HCT116 (cell line): ENCODE data around the gene PDE7B. TPM values are rescaled to one million over a fixed set of nuclear protein-coding genes. Genes with fewer than 3 reads are reported as not detected.

ENCODE experiments used
- ATAC-seq: fragments of 200-7000 bp; cut with Tn5 transposase; 2 replicates; pipeline ENCODE4 v1.9.1; 2020; ENCODE audit warnings: mild to moderate bottlenecking, moderate library complexity
- BruUV-seq: library from RNA; stranded (reverse); fragments of 400-500 nt; replicated peaks from 2 replicates; lab custom pipeline; 2021; lab: Mats Ljungman, UMichigan
- CTCF ChIA-PET: fragments of 300-600 bp; sonication (Branson Sonifier 250); formaldehyde crosslinking; loops from one replicate; lab custom pipeline; 2021; ENCODE audit warnings: antibody characterized with exemption; lab: Charles Lee
- POLR2A ChIA-PET: fragments of 300-600, 350-600 bp; sonication (Branson Sonifier 250); formaldehyde crosslinking; loops from one replicate; lab custom pipeline; 2021; ENCODE audit warnings: antibody characterized with exemption; lab: Charles Lee
- RAD21 ChIA-PET, 2 experiments: fragments of 300-600 bp; sonication (Branson Sonifier 250); formaldehyde crosslinking; loops; one replicate each; lab custom pipeline; 2023; ENCODE audit warnings: low total read pairs in 2 of 2; ENCODE audit not compliant: uncharacterized antibody in 2 of 2, unreplicated experiment in 2 of 2, low non-redundant PET in 1 of 2; lab: Charles Lee
- DNase-seq: peaks from one replicate; pipeline ENCODE4 v3.0.0-alpha.2; 2010; ENCODE audit warnings: low read depth, low spot score
- H2AFZ ChIP-seq: fragments of 200-600 bp; shearing (Covaris generic), sonication (generic); 2 replicates; pipeline ENCODE4 v1.6.1; 2017; ENCODE audit warnings: low read depth, mixed run types, mixed read lengths, antibody characterized with exemption, low read length; ENCODE audit not compliant: poor library complexity, severe bottlenecking
- H3K27ac ChIP-seq: 2 replicates; pipeline ENCODE4 v1.5.1; 2012; ENCODE audit warnings: low read depth, low read length
- H3K27me3 ChIP-seq: fragments of 200-600 bp; sonication (generic); 2 replicates; pipeline ENCODE4 v1.6.1; 2016; ENCODE audit warnings: mixed run types, low read length, mixed read lengths; ENCODE audit not compliant: insufficient read depth
- H3K36me3 ChIP-seq, 2 experiments: fragments of 200-500 bp in 1 of 2; fragments of 200-600 bp in 1 of 2; sonication (Bioruptor generic) in 1 of 2; sonication (generic) in 1 of 2; 2 replicates each; pipeline versions ENCODE4 v1.5.1 to v1.6.1; 2014 to 2016; ENCODE audit warnings: low read length in 2 of 2, inconsistent platforms in 1 of 2, mixed read lengths in 1 of 2, mixed run types in 1 of 2; ENCODE audit not compliant: insufficient read depth in 2 of 2, control insufficient read depth in 1 of 2
- H3K4me1 ChIP-seq, 2 experiments: fragments of 200-600 bp in 1 of 2; sonication (generic) in 1 of 2; 2 replicates each; pipeline versions ENCODE4 v1.5.1 to v1.6.1; 2012 to 2017; ENCODE audit warnings: low read length in 2 of 2, inconsistent platforms in 1 of 2, mild to moderate bottlenecking in 1 of 2, mixed read lengths in 1 of 2, mixed run types in 1 of 2, moderate library complexity in 1 of 2; ENCODE audit not compliant: insufficient read depth in 2 of 2, control insufficient read depth in 1 of 2
- H3K4me2 ChIP-seq: fragments of 200-600 bp; sonication (generic); 2 replicates; pipeline ENCODE4 v1.6.1; 2017; ENCODE audit warnings: mixed run types, low read length, mixed read lengths
- H3K4me3 ChIP-seq, 2 experiments: fragments of 200-600 bp in 1 of 2; sonication (generic) in 1 of 2; replicated peaks in 1 of 2; 2 replicates each; pipeline ENCODE4 v1.5.1; 2011 to 2016; ENCODE audit warnings: low read length in 2 of 2, control low read depth in 1 of 2, low read depth in 1 of 2, mild to moderate bottlenecking in 1 of 2, mixed read lengths in 1 of 2, mixed run types in 1 of 2
- H3K79me2 ChIP-seq: fragments of 200-600 bp; sonication (generic); 2 replicates; pipeline ENCODE4 v1.6.1; 2017; ENCODE audit warnings: mild to moderate bottlenecking, mixed run types, low read length, moderate library complexity, mixed read lengths; ENCODE audit not compliant: insufficient read depth
- H3K9ac ChIP-seq: fragments of 200-600 bp; sonication (generic); 2 replicates; pipeline ENCODE4 v1.6.1; 2016; ENCODE audit warnings: low read length, mixed read lengths
- H3K9me2 ChIP-seq: fragments of 200-600 bp; sonication (generic), shearing (Covaris generic); 2 replicates; pipeline ENCODE4 v1.6.1; 2017; ENCODE audit warnings: mixed run types, mild to moderate bottlenecking, moderate library complexity; ENCODE audit not compliant: insufficient read depth
- H3K9me3 ChIP-seq, 2 experiments: fragments of 200-500 bp in 1 of 2; fragments of 200-600 bp in 1 of 2; sonication (Bioruptor generic) in 1 of 2; sonication (generic) in 1 of 2; 2 replicates each; pipeline ENCODE4 v1.6.1; 2014 to 2017; ENCODE audit warnings: low read length in 2 of 2, mixed read lengths in 2 of 2, inconsistent platforms in 1 of 2, low read depth in 1 of 2, mild to moderate bottlenecking in 1 of 2, mixed run types in 1 of 2, moderate library complexity in 1 of 2; ENCODE audit not compliant: control insufficient read depth in 1 of 2, insufficient read depth in 1 of 2
- H4K20me1 ChIP-seq: fragments of 200-600 bp; sonication (generic), shearing (Covaris generic); 2 replicates; pipeline ENCODE4 v1.6.1; 2017; ENCODE audit warnings: mixed run types, mild to moderate bottlenecking, moderate library complexity; ENCODE audit not compliant: insufficient read depth
- CTCF ChIP-seq, 3 experiments: fragments of 200-600 bp in 1 of 3; sonication (generic) in 1 of 3; IDR thresholded peaks in 2 of 3; conservative IDR thresholded peaks in 1 of 3; 2 replicates each; pipeline ENCODE4 v1.5.1; 2012 to 2017; ENCODE audit warnings: low read depth in 2 of 3, low read length in 2 of 3, antibody characterized with exemption in 1 of 3, borderline replicate concordance in 1 of 3, control low read depth in 1 of 3, mild to moderate bottlenecking in 1 of 3, mixed read lengths in 1 of 3, mixed run types in 1 of 3, moderate library complexity in 1 of 3; ENCODE audit not compliant: insufficient read depth in 1 of 3
- EGR1 ChIP-seq: IDR thresholded peaks from 2 replicates; pipeline ENCODE4 v1.6.1; 2012; ENCODE audit warnings: low read depth
- ELF1 ChIP-seq: IDR thresholded peaks from 2 replicates; pipeline ENCODE4 v1.6.1; 2012; ENCODE audit warnings: low read depth, borderline replicate concordance
- EZH2 ChIP-seq: fragments of 200-600 bp; sonication (generic); IDR thresholded peaks from 2 replicates; pipeline ENCODE4 v1.6.1; 2017; ENCODE audit warnings: antibody characterized with exemption, mixed run types
- EZH2phosphoT487 ChIP-seq: fragments of 200-600 bp; IDR thresholded peaks from 2 replicates; pipeline ENCODE4 v1.6.1; 2018; ENCODE audit warnings: antibody characterized with exemption, borderline replicate concordance
- FOSL1 ChIP-seq: IDR thresholded peaks from 2 replicates; pipeline ENCODE4 v1.6.1; 2012; ENCODE audit warnings: low read depth
- JUND ChIP-seq: IDR thresholded peaks from 2 replicates; pipeline ENCODE4 v1.6.1; 2012
- POLR2A ChIP-seq: IDR thresholded peaks from 2 replicates; pipeline ENCODE4 v1.7.0; 2011; ENCODE audit warnings: borderline replicate concordance; ENCODE audit not compliant: insufficient read depth, insufficient read length; ENCODE audit errors: extremely low read depth
- POLR2AphosphoS5 ChIP-seq: IDR thresholded peaks from 2 replicates; pipeline ENCODE4 v1.6.1; 2011; ENCODE audit warnings: mild to moderate bottlenecking, low read depth, low read length, moderate library complexity
- RAD21 ChIP-seq: IDR thresholded peaks from 2 replicates; pipeline ENCODE4 v1.6.1; 2012; ENCODE audit warnings: low read depth, mild to moderate bottlenecking
- REST ChIP-seq: IDR thresholded peaks from 2 replicates; pipeline ENCODE4 v1.6.1; 2012; ENCODE audit warnings: low read depth
- SIN3A ChIP-seq: IDR thresholded peaks from 2 replicates; pipeline ENCODE4 v1.6.1; 2012; ENCODE audit warnings: low read depth
- SP1 ChIP-seq: IDR thresholded peaks from 2 replicates; pipeline ENCODE4 v1.6.1; 2012; ENCODE audit warnings: low read depth
- SRF ChIP-seq: IDR thresholded peaks from 2 replicates; pipeline ENCODE4 v1.6.1; 2012; ENCODE audit warnings: low read depth
- ZNF274 ChIP-seq: fragments of 200-500 bp; sonication (Bioruptor generic); IDR thresholded peaks from 2 replicates; pipeline ENCODE4 v1.6.1; 2014; ENCODE audit warnings: mild to moderate bottlenecking, low read depth, low read length, inconsistent platforms
- intact Hi-C: fragments of 100-400 bp; cut with micrococcal nuclease; formaldehyde crosslinking; loops from 2 replicates; pipeline ENCODE4 v1.10.0; 2022
- total RNA-seq: library from RNA; stranded (reverse); gene quantifications from one replicate; pipeline ENCODE4 v1.2.1, GENCODE V29; 2021; ENCODE audit not compliant: unreplicated experiment

PDE7B gene
- total RNA-seq, 1 experiment from 2014 or later: 0.61 TPM

GRCh38 chr6:136014454-136015437, 163.2 kb downstream of the PDE7B start:
- H3K4me1 ChIP-seq: peaks cover 0 to 5% of the 10 kb centered on the region in 2 experiments; a peak in 1 of 4 replicates
- RAD21 ChIA-PET: no interaction called here
- POLR2A ChIA-PET: no interaction called here

More at GRCh38 chr6:136014454-136015437, 163.2 kb downstream of the PDE7B start:
- no peak overlapping the region for H3K4me2 ChIP-seq
- H3K27me3 ChIP-seq: no peaks in the 10 kb centered on the region
- CTCF ChIA-PET: no interaction called here
- no peaks in the 10 kb centered on the region for H4K20me1 ChIP-seq
- no peak overlapping the region for H3K9ac ChIP-seq
- H3K4me3 ChIP-seq: no peak overlapping the region
- no TSS peak for BruUV-seq
- H3K36me3 ChIP-seq: no peaks in the 10 kb centered on the region
- TF ChIP-seq ZNF274 (no peak), POLR2AphosphoS5 (no peak), EZH2phosphoT487 (no peak), SRF (no peak), EZH2 (no peak), RAD21 (no peak), ELF1 (no peak), EGR1 (no peak), POLR2A (no peak), JUND (no peak), SP1 (no peak), FOSL1 (no peak), SIN3A (no peak), CTCF (IDR thresholded peaks at IDR 0.05 in 2 of 3, conservative IDR thresholded peaks at IDR 0.05 in 1 of 3; ENCODE audit: borderline replicate concordance in 1 of 3, insufficient read depth in 1 of 3, low read depth in 2 of 3, low read length in 2 of 3) (no peak), REST (no peak)
- DNase-seq (no peak), ATAC-seq (no peak)
- H3K9me3 ChIP-seq: no peaks in the 10 kb centered on the region
- no peak overlapping the region for H2AFZ ChIP-seq
- intact Hi-C loops: no loop called here
- no peaks in the 10 kb centered on the region for H3K9me2 ChIP-seq
- H3K27ac ChIP-seq: no peak overlapping the region
- no peaks in the 10 kb centered on the region for H3K79me2 ChIP-seq
